DMS53 treated with DMSO at 0.1 percent for 48 hours (cell line): Measurements from ENCODE around the gene SLC17A4.

Experiments used
- DNase-seq: peaks from one replicate; lab custom pipeline; 2025; ENCODE audit not compliant: unreplicated experiment; lab: John Stamatoyannopoulos, UW

Gene SLC17A4, protein sequence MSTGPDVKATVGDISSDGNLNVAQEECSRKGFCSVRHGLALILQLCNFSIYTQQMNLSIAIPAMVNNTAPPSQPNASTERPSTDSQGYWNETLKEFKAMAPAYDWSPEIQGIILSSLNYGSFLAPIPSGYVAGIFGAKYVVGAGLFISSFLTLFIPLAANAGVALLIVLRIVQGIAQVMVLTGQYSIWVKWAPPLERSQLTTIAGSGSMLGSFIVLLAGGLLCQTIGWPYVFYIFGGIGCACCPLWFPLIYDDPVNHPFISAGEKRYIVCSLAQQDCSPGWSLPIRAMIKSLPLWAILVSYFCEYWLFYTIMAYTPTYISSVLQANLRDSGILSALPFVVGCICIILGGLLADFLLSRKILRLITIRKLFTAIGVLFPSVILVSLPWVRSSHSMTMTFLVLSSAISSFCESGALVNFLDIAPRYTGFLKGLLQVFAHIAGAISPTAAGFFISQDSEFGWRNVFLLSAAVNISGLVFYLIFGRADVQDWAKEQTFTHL

GRCh38 chr6:25754535-25754934, at the start of gene SLC17A4:
SLC17A4 (plus strand) TSS chr6:25754742; CDS start chr6:25761963, 7,221 bp downstream.
- no peak for DNase-seq

DNA sequence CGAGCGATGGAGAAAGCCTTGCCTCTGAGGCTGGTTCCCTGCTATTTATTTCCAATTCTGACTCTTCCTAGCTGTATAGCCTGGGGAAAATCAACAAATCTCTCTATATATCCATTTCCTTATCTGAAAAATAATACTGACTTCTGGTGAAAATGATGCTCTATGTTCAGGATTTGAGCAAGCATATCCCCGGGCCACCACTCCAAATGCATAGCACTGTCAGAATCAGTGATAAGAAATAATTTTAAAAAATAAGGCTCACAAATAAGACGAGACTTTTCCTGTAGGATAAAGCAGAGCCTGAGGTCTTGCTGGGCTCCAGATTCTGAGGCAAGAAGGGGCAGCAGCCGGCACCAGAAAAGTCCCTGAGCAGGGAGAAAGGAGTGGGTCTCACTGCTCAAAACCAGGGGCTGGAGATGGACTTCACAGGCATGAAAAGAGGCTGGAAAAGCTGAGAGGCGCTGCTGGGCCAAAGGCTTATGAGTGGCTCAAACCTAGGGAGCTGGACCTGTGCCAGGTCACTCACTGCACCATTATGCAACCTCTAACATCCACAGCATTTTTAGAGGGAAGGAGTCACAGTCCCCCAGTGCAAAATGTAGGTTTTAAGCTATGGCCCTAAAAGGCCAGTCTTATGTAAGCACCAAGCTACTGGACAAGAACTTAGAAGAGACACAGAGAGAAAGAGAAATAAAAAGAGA, 48.1 kb upstream of the SLC17A4 start:
- DNase-seq = no peak

DNA sequence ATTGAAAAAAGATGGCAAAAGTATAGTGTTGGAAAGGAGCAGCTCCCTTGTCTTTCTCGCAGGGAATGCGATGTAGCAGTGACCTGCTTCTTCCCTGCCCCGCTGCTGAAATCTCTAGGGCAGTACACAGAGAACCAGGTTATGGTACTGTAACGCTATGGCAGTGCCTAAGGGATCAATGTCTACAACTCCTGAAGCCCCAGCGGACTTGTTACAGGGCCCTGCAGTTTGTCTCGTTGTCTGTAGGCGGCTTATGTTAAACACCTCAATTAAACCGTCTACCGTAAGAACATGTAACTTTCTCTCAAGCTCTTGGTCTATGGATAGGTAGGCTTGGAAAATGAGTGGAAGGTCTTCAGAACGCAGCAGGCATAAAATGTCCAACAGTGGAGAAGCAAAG, 44.8 kb upstream of the SLC17A4 start:
- DNase-seq = no peak

DNA sequence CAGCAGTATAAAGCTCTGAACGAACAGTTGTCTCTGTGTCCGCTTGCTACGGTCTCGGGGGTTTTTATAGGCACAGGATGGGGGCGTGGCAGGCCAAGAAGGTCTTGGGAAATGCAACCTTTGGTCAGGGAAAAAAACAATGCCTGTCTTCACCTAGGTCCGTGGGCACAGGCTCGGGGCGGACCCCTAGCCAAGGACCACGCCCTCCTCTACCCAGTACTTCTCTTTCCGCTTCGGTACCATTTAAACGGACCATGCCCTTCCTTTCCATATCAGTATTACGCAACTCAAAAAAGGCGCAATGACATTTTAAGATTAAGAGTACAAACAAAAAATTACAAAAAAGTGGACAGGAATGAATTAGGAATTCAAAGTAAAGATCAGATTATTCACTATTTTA, 44.3 kb upstream of the SLC17A4 start:
- DNase-seq = no peak

GRCh38 chr6:25713824-25714223, 40.7 kb upstream of the SLC17A4 start:
- DNase-seq = no peak

DNA sequence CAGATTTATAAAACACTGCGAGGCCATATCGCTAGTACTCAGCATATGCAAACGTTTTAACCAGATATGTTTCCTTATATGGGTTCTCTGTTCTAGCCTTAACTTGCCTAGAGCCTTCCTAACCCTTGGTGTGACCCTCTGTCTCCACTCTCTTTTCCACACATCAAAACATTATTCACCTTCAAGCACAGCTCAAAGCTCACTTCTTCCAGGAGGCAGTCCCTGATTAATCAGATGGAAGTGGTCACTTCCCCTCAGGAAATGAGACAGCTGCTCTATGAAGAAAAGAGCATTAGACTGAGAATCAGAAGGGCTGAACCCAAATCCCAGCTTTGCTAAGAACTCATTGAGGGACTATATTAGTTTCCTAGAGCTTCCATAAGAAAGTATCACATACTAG, 39.8 kb upstream of the SLC17A4 start:
- no peak for DNase-seq

DNA sequence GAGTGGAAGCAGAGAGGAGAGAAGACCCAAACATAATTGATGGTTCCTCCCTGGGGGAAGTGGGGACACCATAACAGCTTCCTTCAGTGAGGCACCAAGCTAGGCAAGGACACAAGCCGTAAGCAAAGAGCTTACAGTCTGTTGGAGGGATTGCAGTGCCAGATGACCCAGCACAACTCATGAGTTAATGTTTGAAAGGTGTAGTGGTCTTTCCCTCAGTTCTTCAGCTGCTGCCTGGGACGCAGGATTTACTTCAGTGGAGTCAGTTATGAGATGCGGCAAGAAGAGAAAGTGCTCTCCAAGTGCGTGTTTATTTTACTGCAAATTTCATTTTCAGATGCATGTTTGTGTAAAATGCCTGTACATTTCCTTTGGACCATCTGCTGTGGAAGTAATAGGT, 38.7 kb upstream of the SLC17A4 start:
- no peak for DNase-seq

- DNase-seq = peak; percentile 31
These were observed 36.4 kb upstream of the SLC17A4 start for GRCh38 chr6:25717866-25718740.

DNA sequence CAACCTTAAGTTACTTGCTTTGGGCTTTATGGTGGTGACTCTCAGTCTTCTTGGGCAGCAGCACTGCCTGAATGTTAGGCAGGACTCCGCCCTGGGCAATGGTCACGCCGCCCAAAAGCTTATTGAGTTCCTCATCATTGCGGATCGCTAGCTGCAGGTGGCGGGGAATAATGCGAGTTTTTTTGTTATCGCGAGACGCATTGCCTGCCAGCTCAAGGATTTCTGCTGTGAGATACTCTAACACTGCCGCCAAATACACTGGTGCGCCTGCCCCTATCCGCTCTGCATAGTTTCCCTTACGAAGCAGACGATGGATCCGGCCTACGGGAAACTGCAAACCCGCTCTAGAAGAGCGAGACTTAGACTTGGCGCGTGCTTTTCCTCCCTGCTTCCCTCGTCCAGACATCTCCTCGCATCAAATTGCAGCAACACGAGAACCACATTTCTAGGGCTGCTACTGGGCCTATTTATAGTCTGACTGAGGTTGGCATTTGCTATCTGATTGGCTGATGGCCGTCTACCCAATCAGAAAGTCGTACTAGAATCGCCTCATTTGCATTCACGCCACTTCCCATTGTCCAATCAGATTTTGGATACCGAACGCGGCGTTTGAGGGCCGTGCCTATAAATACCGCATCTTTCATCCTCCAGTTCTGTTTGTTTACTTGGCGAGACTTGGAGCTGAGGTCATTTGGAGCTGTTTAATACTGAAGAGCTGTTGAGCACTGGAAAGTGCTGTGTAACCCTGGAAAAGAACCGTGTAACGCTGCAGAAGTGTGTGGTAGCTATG, 28.2 kb upstream of the SLC17A4 start:
- DNase-seq = no peak

- peak; percentile 32 for DNase-seq
These were observed 27.5 kb upstream of the SLC17A4 start for GRCh38 chr6:25727028-25727427.

- no peak for DNase-seq
These were observed 23.6 kb upstream of the SLC17A4 start for GRCh38 chr6:25730907-25731306.

DNA sequence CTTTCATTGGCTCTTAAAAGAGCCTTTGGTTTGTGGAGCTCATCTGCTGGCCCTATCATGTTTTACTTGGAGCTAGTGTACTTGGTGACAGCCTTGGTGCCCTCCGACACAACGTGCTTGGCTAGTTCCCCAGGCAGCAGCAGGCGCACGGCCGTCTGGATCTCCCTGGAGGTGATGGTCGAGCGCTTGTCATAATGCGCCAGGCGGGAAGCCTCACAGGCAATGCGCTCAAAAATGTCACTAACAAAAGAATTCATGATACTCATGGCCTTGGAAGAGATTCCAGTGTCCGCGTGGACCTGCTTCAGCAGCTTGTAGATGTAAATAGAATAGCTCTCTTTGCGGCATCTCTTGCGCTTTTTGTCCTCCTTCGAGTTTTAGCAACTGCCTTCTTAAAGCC, 22.8 kb upstream of the SLC17A4 start:
- no peak for DNase-seq

GRCh38 chr6:25732468-25733198, 21.9 kb upstream of the SLC17A4 start:
- peak; percentile 13 for DNase-seq

DNA sequence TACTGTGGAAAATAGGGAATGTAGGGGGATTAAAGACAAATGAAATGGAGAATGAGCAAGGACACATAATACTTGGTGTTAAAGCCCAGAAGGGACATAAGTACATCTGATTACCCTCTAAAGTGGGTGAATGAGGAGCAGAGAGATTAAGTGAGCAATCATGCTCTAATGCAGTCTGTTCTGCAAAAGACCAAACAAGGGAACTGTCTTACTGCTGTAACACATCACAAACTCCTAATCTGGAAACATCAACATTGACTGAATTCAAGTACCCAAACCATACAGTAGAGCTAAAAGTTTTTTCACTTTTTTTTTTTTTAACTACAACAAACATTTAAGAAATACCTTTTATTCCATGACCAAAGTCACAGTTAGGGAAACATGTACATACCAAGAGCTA, 19.3 kb upstream of the SLC17A4 start:
- no peak for DNase-seq

DNA sequence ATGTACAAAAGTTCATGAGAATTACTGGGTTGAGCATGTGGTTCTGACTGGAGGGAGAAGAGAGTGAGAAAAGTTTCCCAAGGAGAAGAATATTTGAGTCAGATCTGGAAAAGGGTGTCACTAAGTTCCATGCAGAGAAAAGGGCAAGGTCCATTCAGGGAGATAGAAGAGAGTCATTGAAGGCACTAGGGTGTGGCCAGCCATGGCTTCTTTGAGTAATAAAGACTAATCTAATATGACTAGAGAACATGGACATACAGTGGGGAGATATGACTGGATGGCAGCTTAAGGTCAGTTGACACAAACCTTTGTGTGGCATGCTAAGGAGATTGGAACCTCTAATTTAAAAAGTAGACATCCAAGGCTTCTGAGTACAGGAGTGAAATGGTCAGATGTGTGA, 10.7 kb upstream of the SLC17A4 start:
- no peak for DNase-seq

GRCh38 chr6:25745836-25746235, 8.7 kb upstream of the SLC17A4 start:
- no peak for DNase-seq

GRCh38 chr6:25746968-25747367, 7.6 kb upstream of the SLC17A4 start:
- no peak for DNase-seq

DNA sequence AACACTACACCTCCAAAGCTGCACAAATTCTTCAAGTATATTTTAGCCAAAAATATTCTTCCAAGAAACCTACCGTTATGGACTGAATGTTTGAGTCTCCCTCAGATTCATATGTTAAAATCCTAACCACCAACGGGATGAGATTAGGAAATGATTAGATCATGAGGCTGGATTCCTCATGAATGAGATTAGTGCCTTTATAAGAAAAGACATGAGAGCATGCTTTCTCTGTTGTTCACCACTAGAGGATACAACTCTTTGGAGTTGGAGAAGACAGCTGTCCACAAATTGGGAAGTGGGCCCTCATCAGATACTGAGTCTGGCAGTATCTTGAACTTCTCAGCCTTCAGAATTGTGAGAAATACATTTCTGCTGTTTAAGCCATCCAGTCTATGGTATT, 7.1 kb upstream of the SLC17A4 start:
- DNase-seq = no peak

DNA sequence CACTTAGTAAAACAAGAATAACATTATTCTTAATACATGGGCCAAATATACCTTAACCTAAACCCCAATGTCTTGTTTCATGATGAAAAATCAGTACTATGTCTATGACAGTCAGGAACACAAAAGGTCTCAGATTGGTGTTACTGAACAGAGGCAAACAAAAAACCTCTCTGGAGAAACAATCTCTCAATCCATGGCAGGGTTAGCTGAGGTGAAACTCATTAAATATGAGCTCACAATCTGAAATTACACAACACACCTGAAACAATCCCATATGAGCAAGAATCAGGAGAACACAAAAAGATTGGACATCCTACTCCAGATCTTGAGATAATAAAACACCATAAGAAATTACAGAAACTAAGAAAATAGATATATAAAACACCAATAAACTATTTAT, 6.5 kb upstream of the SLC17A4 start:
- no peak for DNase-seq
